Smooth muscle cell (in vitro differentiated cells): Measurements from ENCODE around the gene PABPC1L. TPM values are rescaled to one million over a fixed set of nuclear protein-coding genes. Genes with fewer than 3 reads are reported as not detected.

Experiments
- DNase-seq: peaks from one replicate; lab custom pipeline; 2025; ENCODE audit not compliant: unreplicated experiment; lab: John Stamatoyannopoulos, UW
- H2AFZ ChIP-seq: fragments of 200-600 bp; sonication (generic); 2 replicates; pipeline ENCODE4 v1.6.0; 2016; ENCODE audit warnings: antibody characterized with exemption, low read depth, mild to moderate bottlenecking
- H3F3A ChIP-seq: fragments of 200-600 bp; sonication (generic); 2 replicates; pipeline ENCODE4 v1.6.0; 2017; ENCODE audit warnings: antibody characterized with exemption, low read depth
- H3K27ac ChIP-seq: fragments of 200-600 bp; sonication (generic); 2 replicates; pipeline ENCODE4 v1.5.1; 2016; ENCODE audit warnings: low read depth, mild to moderate bottlenecking
- H3K27me3 ChIP-seq: fragments of 200-600 bp; sonication (generic); 2 replicates; pipeline ENCODE4 v1.6.1; 2016; ENCODE audit warnings: low read depth, mild to moderate bottlenecking
- H3K36me3 ChIP-seq: fragments of 200-600 bp; sonication (generic); 2 replicates; pipeline ENCODE4 v1.5.1; 2016; ENCODE audit warnings: low read depth
- H3K4me1 ChIP-seq: fragments of 200-600 bp; sonication (generic); 2 replicates; pipeline ENCODE4 v1.5.1; 2016; ENCODE audit warnings: low read depth
- H3K4me2 ChIP-seq: fragments of 200-600 bp; sonication (generic); 2 replicates; pipeline ENCODE4 v1.6.0; 2016; ENCODE audit warnings: mild to moderate bottlenecking
- H3K4me3 ChIP-seq: fragments of 200-600 bp; sonication (generic); 2 replicates; pipeline ENCODE4 v1.5.1; 2016; ENCODE audit warnings: mild to moderate bottlenecking
- H3K79me2 ChIP-seq: fragments of 200-600 bp; sonication (generic); 2 replicates; pipeline ENCODE4 v1.6.0; 2016; ENCODE audit warnings: low read depth, mild to moderate bottlenecking
- H3K9ac ChIP-seq: fragments of 200-600 bp; sonication (generic); 2 replicates; pipeline ENCODE4 v1.6.0; 2016; ENCODE audit warnings: low read depth
- H3K9me3 ChIP-seq: fragments of 200-600 bp; sonication (generic); replicated peaks from 2 replicates; pipeline ENCODE4 v1.5.1; 2016; ENCODE audit warnings: low read depth
- H4K20me1 ChIP-seq: fragments of 200-600 bp; sonication (generic); 2 replicates; pipeline ENCODE4 v1.6.0; 2016; ENCODE audit warnings: low read depth
- WGBS: methylation state at CpG from one replicate; pipeline ENCODE4 v1.1.7; 2016; ENCODE audit warnings: low lambda C conversion rate; 5-methylcytosine and 5-hydroxymethylcytosine counted together
- polyA plus RNA-seq: library from polyadenylated mRNA; unstranded; fragments of >200 nt; fragmentation: Nextera tagmentation; extraction: Ambion mirVana; gene quantifications from 2 replicates; pipeline ENCODE4 v1.2.1, GENCODE V29; 2016
- total RNA-seq: library from RNA; depleted of rRNA; stranded (reverse); fragments of >200 nt; gene quantifications from 2 replicates; pipeline ENCODE4 v1.2.3, GENCODE V29; 2014
- TF ChIP-seq, protein P1 (sequence below): fragments of 200-600 bp; sonication (generic); IDR thresholded peaks from 2 replicates; pipeline ENCODE4 v1.5.1; 2017; ENCODE audit warnings: borderline replicate concordance, mild to moderate bottlenecking, antibody characterized with exemption; ENCODE audit not compliant: insufficient read depth, poor library complexity, severe bottlenecking

Gene PABPC1L
- total and polyA plus RNA-seq, 2 experiments from 2014 or later, result 8.9 to 12.3 TPM

DNA sequence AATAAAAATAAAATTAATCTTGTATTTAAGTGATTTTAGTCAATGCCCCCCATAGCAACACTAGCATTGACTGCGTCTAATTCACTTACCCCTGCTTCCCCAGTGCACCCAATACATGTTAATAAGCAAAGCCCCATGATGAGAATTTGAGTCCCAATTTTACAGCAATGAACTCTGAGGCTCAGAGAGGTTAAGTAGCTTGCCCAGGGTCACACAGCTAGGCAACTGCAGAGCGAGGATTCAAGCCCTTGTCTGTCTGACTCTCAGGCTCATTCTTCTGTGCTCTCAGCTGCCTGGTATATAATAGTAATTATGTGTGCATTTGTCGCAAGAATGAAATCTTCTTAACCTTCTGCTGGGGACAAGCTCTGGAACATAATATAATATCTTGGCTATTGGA lies 8.5 kb downstream of the PABPC1L start:
- Histone ChIP-seq H2AFZ (no peak overlapping the region), H3K36me3 (peaks cover 4% of the 10 kb centered on the region), H3K27ac (no peak overlapping the region), H3K79me2 (no peaks in the 10 kb centered on the region), H3K4me1 (no peaks in the 10 kb centered on the region), H3K27me3 (no peaks in the 10 kb centered on the region), H4K20me1 (no peaks in the 10 kb centered on the region), H3K9me3 (no peaks in the 10 kb centered on the region), H3K9ac (no peak overlapping the region), H3K4me2 (no peak overlapping the region), H3F3A (no peaks in the 10 kb centered on the region), H3K4me3 (no peak overlapping the region)
- DNase-seq, result no peak
- WGBS, result 97% methylated on average over 3 of the region's 3 CpGs
- TF ChIP-seq, protein P1, sequence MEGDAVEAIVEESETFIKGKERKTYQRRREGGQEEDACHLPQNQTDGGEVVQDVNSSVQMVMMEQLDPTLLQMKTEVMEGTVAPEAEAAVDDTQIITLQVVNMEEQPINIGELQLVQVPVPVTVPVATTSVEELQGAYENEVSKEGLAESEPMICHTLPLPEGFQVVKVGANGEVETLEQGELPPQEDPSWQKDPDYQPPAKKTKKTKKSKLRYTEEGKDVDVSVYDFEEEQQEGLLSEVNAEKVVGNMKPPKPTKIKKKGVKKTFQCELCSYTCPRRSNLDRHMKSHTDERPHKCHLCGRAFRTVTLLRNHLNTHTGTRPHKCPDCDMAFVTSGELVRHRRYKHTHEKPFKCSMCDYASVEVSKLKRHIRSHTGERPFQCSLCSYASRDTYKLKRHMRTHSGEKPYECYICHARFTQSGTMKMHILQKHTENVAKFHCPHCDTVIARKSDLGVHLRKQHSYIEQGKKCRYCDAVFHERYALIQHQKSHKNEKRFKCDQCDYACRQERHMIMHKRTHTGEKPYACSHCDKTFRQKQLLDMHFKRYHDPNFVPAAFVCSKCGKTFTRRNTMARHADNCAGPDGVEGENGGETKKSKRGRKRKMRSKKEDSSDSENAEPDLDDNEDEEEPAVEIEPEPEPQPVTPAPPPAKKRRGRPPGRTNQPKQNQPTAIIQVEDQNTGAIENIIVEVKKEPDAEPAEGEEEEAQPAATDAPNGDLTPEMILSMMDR, result no peak

DNA sequence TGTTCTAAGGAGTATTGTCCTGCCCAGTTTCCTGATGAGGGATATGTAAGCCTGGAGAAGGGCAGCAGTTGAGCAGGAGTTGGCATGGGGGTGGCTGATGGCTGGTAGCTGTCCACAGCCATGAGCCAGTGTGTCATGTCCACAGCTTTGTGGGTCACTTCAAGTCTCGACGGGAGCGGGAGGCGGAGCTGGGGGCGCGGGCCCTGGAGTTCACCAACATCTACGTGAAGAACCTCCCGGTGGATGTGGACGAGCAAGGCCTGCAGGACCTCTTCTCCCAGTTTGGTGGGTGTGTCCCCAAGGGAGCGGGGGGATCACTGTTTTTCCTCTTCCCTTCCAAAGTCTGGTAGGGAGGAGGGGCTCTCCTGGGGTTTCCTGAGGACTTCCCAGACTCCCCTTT lies 8.9 kb downstream of the PABPC1L start:
- no peak overlapping the region for H3K9ac ChIP-seq
- WGBS, result 96% methylated on average over 10 of the region's 10 CpGs
- no peak overlapping the region for H3K27ac ChIP-seq
- H3K4me3 ChIP-seq, result no peak overlapping the region
- no peak for DNase-seq
- TF ChIP-seq, protein P1, result no peak
- no peaks in the 10 kb centered on the region for H3F3A ChIP-seq
- no peaks in the 10 kb centered on the region for H3K79me2 ChIP-seq
- H3K4me2 ChIP-seq, result no peak overlapping the region
- peaks cover 4% of the 10 kb centered on the region for H3K36me3 ChIP-seq
- no peaks in the 10 kb centered on the region for H3K9me3 ChIP-seq
- no peaks in the 10 kb centered on the region for H3K4me1 ChIP-seq
- H3K27me3 ChIP-seq, result no peaks in the 10 kb centered on the region
- H2AFZ ChIP-seq, result no peak overlapping the region
- no peaks in the 10 kb centered on the region for H4K20me1 ChIP-seq

DNA sequence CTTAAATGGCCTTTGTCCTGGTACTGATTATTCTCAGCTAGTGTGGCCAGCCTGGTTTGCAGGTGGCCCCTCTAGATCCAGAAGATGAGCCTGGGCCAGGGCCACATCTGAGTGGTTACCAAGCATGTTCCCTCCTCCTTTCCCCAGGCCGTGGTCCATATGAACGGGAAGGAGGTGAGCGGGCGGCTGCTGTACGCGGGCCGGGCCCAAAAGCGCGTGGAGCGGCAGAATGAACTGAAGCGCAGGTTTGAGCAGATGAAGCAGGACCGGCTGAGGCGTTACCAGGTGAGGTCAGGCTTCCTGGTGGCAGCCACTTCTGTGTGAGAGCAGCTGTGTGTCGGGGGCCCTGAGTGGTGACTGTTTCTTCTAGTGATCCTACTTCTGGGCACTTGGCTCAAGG lies 11.6 kb downstream of the PABPC1L start:
- over 99% methylated on average over 14 of the region's 14 CpGs for WGBS
- Histone ChIP-seq H3K4me3 (no peak overlapping the region), H3K9me3 (no peaks in the 10 kb centered on the region), H3K79me2 (no peaks in the 10 kb centered on the region), H3K27ac (no peak overlapping the region), H3K36me3 (no peaks in the 10 kb centered on the region), H3F3A (no peaks in the 10 kb centered on the region), H2AFZ (no peak overlapping the region), H3K4me2 (no peak overlapping the region), H3K27me3 (no peaks in the 10 kb centered on the region), H3K4me1 (no peaks in the 10 kb centered on the region), H3K9ac (no peak overlapping the region), H4K20me1 (no peaks in the 10 kb centered on the region)
- DNase-seq, result no peak
- TF ChIP-seq, protein P1, result no peak

DNA sequence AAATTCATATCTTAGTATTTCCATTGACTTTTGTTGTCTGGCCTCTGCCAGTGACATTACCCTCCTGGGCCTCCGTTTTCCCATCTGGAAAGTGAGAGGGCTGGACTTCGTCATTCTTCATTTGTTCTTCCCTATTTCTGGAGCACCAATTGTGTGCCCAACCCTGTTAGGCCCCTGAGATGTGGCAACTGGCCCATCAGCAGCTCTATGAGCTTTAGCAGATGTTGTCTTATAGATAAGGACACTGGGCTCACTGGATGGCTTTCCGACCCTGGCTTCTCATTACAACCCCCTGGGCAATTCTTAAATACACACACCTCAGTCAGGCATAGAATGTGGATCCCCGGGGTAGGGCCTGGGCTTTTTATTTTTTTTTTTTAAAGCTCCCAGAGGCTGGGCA lies 14.7 kb downstream of the PABPC1L start:
- H3K27ac ChIP-seq, result no peak overlapping the region
- no peaks in the 10 kb centered on the region for H3K27me3 ChIP-seq
- no peaks in the 10 kb centered on the region for H3K36me3 ChIP-seq
- no peak for DNase-seq
- no peak overlapping the region for H3K4me3 ChIP-seq
- TF ChIP-seq, protein P1, result no peak
- H3K4me2 ChIP-seq, result no peak overlapping the region
- H3F3A ChIP-seq, result no peaks in the 10 kb centered on the region
- H3K9me3 ChIP-seq, result no peaks in the 10 kb centered on the region
- H4K20me1 ChIP-seq, result no peaks in the 10 kb centered on the region
- 44% methylated on average over 4 of the region's 4 CpGs for WGBS
- no peak overlapping the region for H3K9ac ChIP-seq
- no peak overlapping the region for H2AFZ ChIP-seq
- no peaks in the 10 kb centered on the region for H3K79me2 ChIP-seq
- H3K4me1 ChIP-seq, result no peaks in the 10 kb centered on the region
